Measurements from ENCODE around the gene REC114. TPM values are rescaled to one million over a fixed set of nuclear protein-coding genes. Genes with fewer than 3 reads are reported as not detected.

Gene REC114
- total RNA-seq, 1 donor from 2014 or later = not detected

GRCh38 chr15:73467758-73468157, 24.8 kb downstream of the REC114 start:
- TF ChIP-seq CTCF (IDR thresholded peaks at IDR 0.05) = no peak
- H3K9me3 ChIP-seq = no peaks in the 10 kb centered on the region
- no peaks in the 10 kb centered on the region for H3K27me3 ChIP-seq (ENCODE audit: low read depth)
- no peaks in the 10 kb centered on the region for H3K36me3 ChIP-seq
- no peaks in the 10 kb centered on the region for H3K4me1 ChIP-seq
- DNase-seq = no peak
- ATAC-seq = no peak
- intact Hi-C loops (cut with DNase I) = no loop called here
- H3K4me3 ChIP-seq = no peak overlapping the region
- H3K27ac ChIP-seq = no peak overlapping the region

- ATAC-seq = no peak
- H3K9me3 ChIP-seq = no peaks in the 10 kb centered on the region
- H3K36me3 ChIP-seq = no peaks in the 10 kb centered on the region
- intact Hi-C loops (cut with DNase I) = no loop called here
- no peak for DNase-seq
- no peak for TF ChIP-seq CTCF (IDR thresholded peaks at IDR 0.05)
- no peaks in the 10 kb centered on the region for H3K27me3 ChIP-seq (ENCODE audit: low read depth)
- H3K4me3 ChIP-seq = no peak overlapping the region
- H3K4me1 ChIP-seq = no peaks in the 10 kb centered on the region
- no peak overlapping the region for H3K27ac ChIP-seq
These were observed 31.8 kb downstream of the REC114 start for GRCh38 chr15:73474785-73475184.

GRCh38 chr15:73476704-73477216, 33.8 kb downstream of the REC114 start:
- intact Hi-C loops (cut with DNase I) = no loop called here
- H3K27ac ChIP-seq = no peak overlapping the region
- H3K36me3 ChIP-seq = no peaks in the 10 kb centered on the region
- DNase-seq (no peak), ATAC-seq (no peak)
- no peaks in the 10 kb centered on the region for H3K27me3 ChIP-seq (ENCODE audit: low read depth)
- H3K9me3 ChIP-seq = no peaks in the 10 kb centered on the region
- no peak overlapping the region for H3K4me3 ChIP-seq
- TF ChIP-seq CTCF (IDR thresholded peaks at IDR 0.05) = no peak
- no peaks in the 10 kb centered on the region for H3K4me1 ChIP-seq

- H3K27ac ChIP-seq = no peak overlapping the region
- intact Hi-C loops (cut with DNase I) = no loop called here
- H3K4me1 ChIP-seq = no peaks in the 10 kb centered on the region
- H3K27me3 ChIP-seq (ENCODE audit: low read depth) = no peaks in the 10 kb centered on the region
- H3K9me3 ChIP-seq = no peaks in the 10 kb centered on the region
- H3K36me3 ChIP-seq = no peaks in the 10 kb centered on the region
- no peak overlapping the region for H3K4me3 ChIP-seq
- DNase-seq (no peak), ATAC-seq (no peak)
- TF ChIP-seq CTCF (IDR thresholded peaks at IDR 0.05) = no peak
These were observed 37.1 kb downstream of the REC114 start for GRCh38 chr15:73480050-73480449.

GRCh38 chr15:73482166-73482565, 39.2 kb downstream of the REC114 start:
- ATAC-seq = no peak
- intact Hi-C loops (cut with DNase I) = no loop called here
- no peaks in the 10 kb centered on the region for H3K27me3 ChIP-seq (ENCODE audit: low read depth)

More at GRCh38 chr15:73482166-73482565, 39.2 kb downstream of the REC114 start:
- Histone ChIP-seq H3K4me1 (no peaks in the 10 kb centered on the region), H3K36me3 (no peaks in the 10 kb centered on the region), H3K9me3 (no peaks in the 10 kb centered on the region), H3K27ac (no peak overlapping the region), H3K4me3 (no peak overlapping the region)
- no peak for DNase-seq
- TF ChIP-seq CTCF (IDR thresholded peaks at IDR 0.05) = no peak
